KMS-11 (cell line): ENCODE measurements around the gene KCNRG.

Experiments
- H2AFZ ChIP-seq: fragments of 200-600 bp; sonication (generic); 2 replicates; pipeline ENCODE4 v1.6.1; 2016; ENCODE audit warnings: antibody characterized with exemption, mixed run types, low read depth
- H3K27ac ChIP-seq: fragments of 200-600 bp; sonication (generic); 2 replicates; pipeline ENCODE4 v1.6.1; 2016; ENCODE audit warnings: mild to moderate bottlenecking, mixed run types
- H3K27me3 ChIP-seq: fragments of 200-600 bp; sonication (generic); 2 replicates; pipeline ENCODE4 v1.6.1; 2017; ENCODE audit warnings: mild to moderate bottlenecking, low read depth, mixed run types, moderate library complexity; ENCODE audit not compliant: insufficient read depth
- H3K36me3 ChIP-seq: fragments of 200-600 bp; sonication (generic); 2 replicates; pipeline ENCODE4 v1.6.1; 2017; ENCODE audit warnings: mild to moderate bottlenecking, mixed run types; ENCODE audit not compliant: insufficient read depth
- H3K4me1 ChIP-seq: fragments of 200-600 bp; sonication (generic); 2 replicates; pipeline ENCODE4 v1.6.1; 2016; ENCODE audit warnings: mild to moderate bottlenecking, low read depth, mixed run types; ENCODE audit not compliant: poor library complexity, severe bottlenecking
- H3K4me2 ChIP-seq: fragments of 200-600 bp; sonication (generic); 2 replicates; pipeline ENCODE4 v1.7.0; 2016; ENCODE audit warnings: mild to moderate bottlenecking, mixed run types
- H3K4me3 ChIP-seq: fragments of 200-600 bp; sonication (generic); IDR thresholded peaks from 2 replicates; pipeline ENCODE4 v1.6.1; 2017; ENCODE audit warnings: low read depth, low read length, mixed read lengths; ENCODE audit not compliant: insufficient read depth
- H3K79me2 ChIP-seq: fragments of 200-600 bp; sonication (generic); 2 replicates; pipeline ENCODE4 v1.6.1; 2016; ENCODE audit warnings: low read depth, mixed run types; ENCODE audit not compliant: insufficient read depth
- H3K9ac ChIP-seq: fragments of 200-600 bp; sonication (generic); 2 replicates; pipeline ENCODE4 v1.6.1; 2016; ENCODE audit warnings: mild to moderate bottlenecking, mixed run types
- H4K20me1 ChIP-seq: fragments of 200-600 bp; sonication (generic); 2 replicates; pipeline ENCODE4 v1.6.1; 2016; ENCODE audit warnings: mild to moderate bottlenecking, mixed run types; ENCODE audit not compliant: insufficient read depth
- CTCF ChIP-seq: fragments of 200-600 bp; sonication (generic); conservative IDR thresholded peaks from 2 replicates; pipeline ENCODE4 v1.6.1; 2017; ENCODE audit warnings: low read depth, mild to moderate bottlenecking, antibody characterized with exemption, low read length, moderate library complexity, mixed read lengths

Gene KCNRG

DNA sequence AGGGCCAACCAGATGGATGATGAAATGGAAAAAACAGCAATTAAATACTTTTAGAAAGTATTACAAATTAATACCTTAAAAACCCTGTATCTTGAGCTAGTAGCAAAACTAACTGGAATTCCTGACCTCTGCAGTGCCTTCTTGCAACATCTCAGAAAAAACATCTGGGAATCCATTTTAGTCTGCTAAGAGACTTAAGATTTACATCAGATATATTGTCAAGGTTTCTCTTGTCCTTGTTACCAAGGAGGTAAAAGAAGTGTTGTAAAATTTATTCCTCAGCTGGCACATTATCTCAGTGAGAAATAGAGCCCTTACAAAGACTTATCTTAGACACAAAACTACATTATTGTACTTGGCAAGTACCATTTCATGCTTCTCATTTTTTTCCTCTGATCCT is 18.5 kb downstream of the KCNRG start:
- no peak overlapping the region for H3K27ac ChIP-seq
- H3K4me1 ChIP-seq: peaks cover 12% of the 10 kb centered on the region
- no peak overlapping the region for H3K4me3 ChIP-seq
- no peaks in the 10 kb centered on the region for H4K20me1 ChIP-seq
- H2AFZ ChIP-seq: no peak overlapping the region
- H3K36me3 ChIP-seq: no peaks in the 10 kb centered on the region
- no peak overlapping the region for H3K4me2 ChIP-seq
- no peak for TF ChIP-seq CTCF
- no peak overlapping the region for H3K9ac ChIP-seq
- H3K79me2 ChIP-seq: no peaks in the 10 kb centered on the region
- no peaks in the 10 kb centered on the region for H3K27me3 ChIP-seq

DNA sequence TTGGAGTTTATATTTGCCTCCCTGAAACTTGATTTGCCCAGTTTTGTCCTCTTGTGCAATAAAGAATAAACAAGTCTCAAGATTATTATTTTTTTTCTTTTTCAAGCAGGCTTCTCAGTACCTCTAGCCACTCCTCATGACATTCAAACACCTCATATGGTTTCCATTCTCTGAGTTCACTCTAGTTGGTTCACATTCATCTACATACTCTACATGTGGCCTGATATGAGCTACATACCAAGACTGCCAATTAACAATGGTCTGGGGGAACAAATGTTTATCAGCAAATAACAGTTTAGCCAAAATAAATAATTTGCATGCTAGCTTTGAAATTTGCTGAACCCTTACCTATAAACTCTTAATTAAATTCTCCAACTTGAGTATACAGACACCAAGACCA is 22.5 kb downstream of the KCNRG start:
- no peak overlapping the region for H3K27ac ChIP-seq
- H3K4me2 ChIP-seq: no peak overlapping the region
- H3K27me3 ChIP-seq: no peaks in the 10 kb centered on the region
- no peaks in the 10 kb centered on the region for H4K20me1 ChIP-seq
- no peak overlapping the region for H3K9ac ChIP-seq
- no peaks in the 10 kb centered on the region for H3K36me3 ChIP-seq
- no peaks in the 10 kb centered on the region for H3K4me1 ChIP-seq
- H3K79me2 ChIP-seq: no peaks in the 10 kb centered on the region
- H2AFZ ChIP-seq: no peak overlapping the region
- no peak overlapping the region for H3K4me3 ChIP-seq
- TF ChIP-seq CTCF: no peak

DNA sequence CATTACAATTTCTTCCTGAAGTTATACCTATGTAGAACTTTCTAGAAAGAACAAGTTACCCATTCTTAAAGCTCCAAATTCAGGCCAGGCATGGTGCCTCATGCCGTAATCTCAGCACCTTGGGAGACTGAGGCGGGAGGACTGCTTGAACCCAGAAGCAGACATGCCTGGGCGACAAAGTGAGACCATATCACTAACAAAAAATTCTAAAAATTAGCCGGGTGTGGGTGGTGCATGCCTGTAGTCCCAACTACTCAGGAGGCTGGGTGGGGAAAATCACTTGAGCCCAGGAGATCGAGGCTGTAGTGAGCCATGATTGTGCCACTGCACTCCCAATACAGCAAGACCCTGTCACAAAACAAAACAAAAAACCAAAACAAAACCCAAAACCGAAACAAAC is 23.0 kb downstream of the KCNRG start:
- no peaks in the 10 kb centered on the region for H3K36me3 ChIP-seq
- no peak for TF ChIP-seq CTCF
- H3K9ac ChIP-seq: no peak overlapping the region
- no peaks in the 10 kb centered on the region for H4K20me1 ChIP-seq
- no peak overlapping the region for H2AFZ ChIP-seq
- no peak overlapping the region for H3K4me3 ChIP-seq
- H3K4me1 ChIP-seq: no peaks in the 10 kb centered on the region
- H3K27me3 ChIP-seq: no peaks in the 10 kb centered on the region
- H3K4me2 ChIP-seq: no peak overlapping the region
- no peak overlapping the region for H3K27ac ChIP-seq
- no peaks in the 10 kb centered on the region for H3K79me2 ChIP-seq

DNA sequence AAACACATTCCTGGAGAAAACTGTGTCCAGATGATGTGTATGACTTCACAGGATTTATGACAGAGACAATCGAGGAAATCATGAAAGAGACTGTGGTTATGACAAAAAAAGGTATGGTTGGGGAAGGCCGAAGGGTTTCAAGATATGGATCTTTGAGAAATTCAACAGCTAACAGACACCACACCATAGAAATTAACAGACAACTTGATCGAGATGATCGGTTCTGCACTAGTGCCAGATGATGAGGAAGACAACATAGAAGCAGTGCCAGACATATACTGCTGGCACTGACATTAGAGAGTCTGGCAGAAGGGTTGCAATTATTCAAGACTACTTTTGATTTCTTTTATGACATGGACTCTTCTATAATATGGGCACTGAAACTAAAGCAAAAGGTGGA is 37.2 kb downstream of the KCNRG start:
- H2AFZ ChIP-seq: no peak overlapping the region

More for the DNA sequence above, 37.2 kb downstream of the KCNRG start:
- Histone ChIP-seq H4K20me1 (no peaks in the 10 kb centered on the region), H3K79me2 (peaks cover 16% of the 10 kb centered on the region; the same call in 1 of the 2 replicates), H3K27me3 (no peaks in the 10 kb centered on the region), H3K4me1 (peaks cover 26% of the 10 kb centered on the region), H3K27ac (no peak overlapping the region), H3K9ac (no peak overlapping the region), H3K36me3 (no peaks in the 10 kb centered on the region), H3K4me2 (no peak overlapping the region), H3K4me3 (no peak overlapping the region)
- no peak for TF ChIP-seq CTCF
